ENCODE data around the gene PRKCH. TPM values are rescaled to one million over a fixed set of nuclear protein-coding genes. Genes with fewer than 3 reads are reported as not detected.

PRKCH gene
- total and polyA plus RNA-seq, 9 of the 15 experiments (the other 6 are each of a cell fraction or from before 2014, with no cell fraction given) = 0.61 to 4.4 (median 4.0) TPM

- Histone ChIP-seq H3K9ac (ENCODE audit: insufficient read depth in 1 of 2, low read depth in 2 of 2, low read length in 2 of 2) (no peak overlapping the region), H4K20me1 (replicated peaks; ENCODE audit: control insufficient read depth, insufficient read depth, low read length) (no peaks in the 10 kb centered on the region; the same call in 1 of the 2 replicates), H3K4me2 (ENCODE audit: insufficient read depth, low read length) (no peak overlapping the region), H3K27me3 (ENCODE audit: control insufficient read depth in 2 of 2, insufficient read depth in 2 of 2, low read length in 2 of 2) (no peaks in the 10 kb centered on the region; a peak in 2 of 5 replicates), H2AFZ (ENCODE audit: low read depth, low read length) (no peak overlapping the region), H3K4me1 (replicated peaks in 1 of 2; ENCODE audit: control insufficient read depth in 2 of 2, insufficient read depth in 2 of 2, low read length in 2 of 2) (no peaks in the 10 kb centered on the region; a peak in 1 of 5 replicates), H3K9me3 (replicated peaks; ENCODE audit: control insufficient read depth, insufficient read depth, low read depth, low read length) (no peaks in the 10 kb centered on the region), H3K79me2 (ENCODE audit: control insufficient read depth, insufficient read depth, low read length) (no peaks in the 10 kb centered on the region), H3K36me3 (ENCODE audit: control insufficient read depth, insufficient read depth, low read length) (no peaks in the 10 kb centered on the region), H3K9me1 (ENCODE audit: control insufficient read depth, insufficient read depth, low read length) (no peaks in the 10 kb centered on the region), H3K27ac (ENCODE audit: extremely low read depth, low read depth, low read length) (no peak overlapping the region), H3K4me3 (no peak overlapping the region)
- no TSS peak for BruUV-seq (replicated peaks)
- intact Hi-C loops (cut with micrococcal nuclease) = no loop called here
- TF ChIP-seq NFRKB (IDR thresholded peaks at IDR 0.05; ENCODE audit: low read depth) (no peak), ATF6 (CRISPR knock-in tag; IDR thresholded peaks at IDR 0.05) (no peak), KLF13 (tag; IDR thresholded peaks at IDR 0.05; ENCODE audit: borderline replicate concordance, low read depth) (no peak), MXD1 (CRISPR knock-in tag; IDR thresholded peaks at IDR 0.05; ENCODE audit: borderline replicate concordance, poor library complexity, severe bottlenecking) (no peak), FUS (optimal IDR thresholded peaks at IDR 0.05; ENCODE audit: low read depth, low read length) (no peak), ZNF354B (CRISPR knock-in tag; IDR thresholded peaks at IDR 0.05) (no peak), CEBPZ (IDR thresholded peaks at IDR 0.05; ENCODE audit: borderline replicate concordance, low read depth, low read length) (no peak), GMEB1 (CRISPR knock-in tag; IDR thresholded peaks at IDR 0.05) (no peak), MED1 (CRISPR knock-in tag; IDR thresholded peaks at IDR 0.05; ENCODE audit: borderline replicate concordance) (no peak)
- 45% methylated on average over 6 of the region's 6 CpGs for WGBS (ENCODE audit: insufficient coverage, low coverage, missing lambda C conversion rate)
- DNase-seq (ENCODE audit: extremely low read depth in 1 of 4, low spot score in 3 of 4) = no peak
- POLR2A ChIA-PET = no interaction called here
- FAIRE-seq = no peak
- in situ Hi-C loops (cut with MboI) = loop anchor here (10.0 kb wide), 1 partner anchor 265 kb away; no protein-coding TSS in a partner anchor
- no peak for ATAC-seq
- CTCF ChIA-PET (ENCODE audit: low intra/inter-chr PET ratio) = no interaction called here
These were observed 148.4 kb downstream of the PRKCH start for GRCh38 chr14:61469781-61470180.
